ENCODE results near the gene ZBTB32.

Gene ZBTB32

GRCh38 chr19:35730326-35730725, 26.0 kb downstream of the ZBTB32 start:
- Histone ChIP-seq H3K4me1 (ENCODE audit: control insufficient read depth, insufficient read depth, low read length) (no peaks in the 10 kb centered on the region), H3K36me3 (ENCODE audit: control insufficient read depth in 2 of 2, insufficient read depth in 2 of 2, low read length in 2 of 2) (peaks cover 71 to 75% of the 10 kb centered on the region in 2 donors), H3K9ac (ENCODE audit: low read length in 2 of 2) (no peak overlapping the region), H3K9me3 (ENCODE audit: control insufficient read depth in 2 of 2, low read length in 2 of 2) (no peaks in the 10 kb centered on the region), H3K4me3 (ENCODE audit: low read length in 2 of 2) (no peak overlapping the region), H3K27me3 (ENCODE audit: control insufficient read depth in 1 of 2, insufficient read depth in 2 of 2, low read length in 2 of 2) (no peaks in the 10 kb centered on the region), H3K27ac (ENCODE audit: low read length) (no peak overlapping the region)

- Histone ChIP-seq H3K27me3 (ENCODE audit: control insufficient read depth in 1 of 2, insufficient read depth in 2 of 2, low read length in 2 of 2) (no peaks in the 10 kb centered on the region), H3K36me3 (ENCODE audit: control insufficient read depth in 2 of 2, insufficient read depth in 2 of 2, low read length in 2 of 2) (peaks cover 65 to 70% of the 10 kb centered on the region in 2 donors)
Measured at GRCh38 chr19:35731353-35731752, 27.0 kb downstream of the ZBTB32 start.

GRCh38 chr19:35731779-35732405, 27.5 kb downstream of the ZBTB32 start:
- no peaks in the 10 kb centered on the region for H3K4me1 ChIP-seq (ENCODE audit: control insufficient read depth, insufficient read depth, low read length)
- H3K36me3 ChIP-seq (ENCODE audit: control insufficient read depth in 2 of 2, insufficient read depth in 2 of 2, low read length in 2 of 2) = peaks cover 60 to 70% of the 10 kb centered on the region in 2 donors
- no peaks in the 10 kb centered on the region for H3K27me3 ChIP-seq (ENCODE audit: control insufficient read depth in 1 of 2, insufficient read depth in 2 of 2, low read length in 2 of 2)
- H3K4me3 ChIP-seq (ENCODE audit: low read length in 2 of 2) = no peak overlapping the region
- no peak overlapping the region for H3K9ac ChIP-seq (ENCODE audit: low read length in 2 of 2)
- H3K9me3 ChIP-seq (ENCODE audit: control insufficient read depth in 2 of 2, low read length in 2 of 2) = no peaks in the 10 kb centered on the region
- H3K27ac ChIP-seq (ENCODE audit: low read length) = no peak overlapping the region

More at GRCh38 chr19:35731353-35731752, 27.0 kb downstream of the ZBTB32 start:
- Histone ChIP-seq H3K4me1 (ENCODE audit: control insufficient read depth, insufficient read depth, low read length) (no peaks in the 10 kb centered on the region), H3K4me3 (ENCODE audit: low read length in 2 of 2) (no peak overlapping the region), H3K9me3 (ENCODE audit: control insufficient read depth in 2 of 2, low read length in 2 of 2) (no peaks in the 10 kb centered on the region), H3K27ac (ENCODE audit: low read length) (no peak overlapping the region), H3K9ac (ENCODE audit: low read length in 2 of 2) (no peak overlapping the region)

GRCh38 chr19:35732540-35733179, 28.3 kb downstream of the ZBTB32 start:
- Histone ChIP-seq H3K9ac (ENCODE audit: low read length in 2 of 2) (no peak overlapping the region), H3K27ac (ENCODE audit: low read length) (no peak overlapping the region), H3K4me1 (ENCODE audit: control insufficient read depth, insufficient read depth, low read length) (no peaks in the 10 kb centered on the region), H3K4me3 (ENCODE audit: low read length in 2 of 2) (no peak overlapping the region), H3K27me3 (ENCODE audit: control insufficient read depth in 1 of 2, insufficient read depth in 2 of 2, low read length in 2 of 2) (no peaks in the 10 kb centered on the region), H3K9me3 (ENCODE audit: control insufficient read depth in 2 of 2, low read length in 2 of 2) (no peaks in the 10 kb centered on the region), H3K36me3 (ENCODE audit: control insufficient read depth in 2 of 2, insufficient read depth in 2 of 2, low read length in 2 of 2) (peaks cover 53 to 65% of the 10 kb centered on the region in 2 donors)

- Histone ChIP-seq H3K9ac (ENCODE audit: low read length in 2 of 2) (no peak overlapping the region), H3K27me3 (ENCODE audit: control insufficient read depth in 1 of 2, insufficient read depth in 2 of 2, low read length in 2 of 2) (no peaks in the 10 kb centered on the region), H3K36me3 (ENCODE audit: control insufficient read depth in 2 of 2, insufficient read depth in 2 of 2, low read length in 2 of 2) (peaks cover 55 to 66% of the 10 kb centered on the region in 2 donors), H3K9me3 (ENCODE audit: control insufficient read depth in 2 of 2, low read length in 2 of 2) (no peaks in the 10 kb centered on the region), H3K4me1 (ENCODE audit: control insufficient read depth, insufficient read depth, low read length) (no peaks in the 10 kb centered on the region), H3K4me3 (ENCODE audit: low read length in 2 of 2) (no peak overlapping the region), H3K27ac (ENCODE audit: low read length) (no peak overlapping the region)
Measured at GRCh38 chr19:35733180-35734125, 29.1 kb downstream of the ZBTB32 start.

- Histone ChIP-seq H3K9ac (ENCODE audit: low read length in 2 of 2) (no peak overlapping the region), H3K27ac (ENCODE audit: low read length) (no peak overlapping the region)
Measured at GRCh38 chr19:35734273-35734672, 29.9 kb downstream of the ZBTB32 start.

GRCh38 chr19:35734889-35735288, 30.5 kb downstream of the ZBTB32 start:
- H3K36me3 ChIP-seq (ENCODE audit: control insufficient read depth in 2 of 2, insufficient read depth in 2 of 2, low read length in 2 of 2) = peaks cover 47 to 56% of the 10 kb centered on the region in 2 donors

More at GRCh38 chr19:35734273-35734672, 29.9 kb downstream of the ZBTB32 start:
- H3K27me3 ChIP-seq (ENCODE audit: control insufficient read depth in 1 of 2, insufficient read depth in 2 of 2, low read length in 2 of 2) = no peaks in the 10 kb centered on the region
- no peak overlapping the region for H3K4me3 ChIP-seq (ENCODE audit: low read length in 2 of 2)
- peaks cover 52 to 62% of the 10 kb centered on the region in 2 donors for H3K36me3 ChIP-seq (ENCODE audit: control insufficient read depth in 2 of 2, insufficient read depth in 2 of 2, low read length in 2 of 2)
- no peaks in the 10 kb centered on the region for H3K4me1 ChIP-seq (ENCODE audit: control insufficient read depth, insufficient read depth, low read length)
- no peaks in the 10 kb centered on the region for H3K9me3 ChIP-seq (ENCODE audit: control insufficient read depth in 2 of 2, low read length in 2 of 2)

GRCh38 chr19:35736913-35737886, 32.8 kb downstream of the ZBTB32 start:
- no peak overlapping the region for H3K9ac ChIP-seq (ENCODE audit: low read length in 2 of 2)
- H3K27ac ChIP-seq (ENCODE audit: low read length) = no peak overlapping the region
- H3K4me3 ChIP-seq (ENCODE audit: low read length in 2 of 2) = no peak overlapping the region
- H3K36me3 ChIP-seq (ENCODE audit: control insufficient read depth in 2 of 2, insufficient read depth in 2 of 2, low read length in 2 of 2) = peaks cover 30 to 40% of the 10 kb centered on the region in 2 donors
- peaks cover 14% of the 10 kb centered on the region for H3K4me1 ChIP-seq (ENCODE audit: control insufficient read depth, insufficient read depth, low read length)
- no peaks in the 10 kb centered on the region for H3K27me3 ChIP-seq (ENCODE audit: control insufficient read depth in 1 of 2, insufficient read depth in 2 of 2, low read length in 2 of 2)
- H3K9me3 ChIP-seq (ENCODE audit: control insufficient read depth in 2 of 2, low read length in 2 of 2) = no peaks in the 10 kb centered on the region

More at GRCh38 chr19:35734889-35735288, 30.5 kb downstream of the ZBTB32 start:
- H3K9ac ChIP-seq (ENCODE audit: low read length in 2 of 2) = no peak overlapping the region
- H3K9me3 ChIP-seq (ENCODE audit: control insufficient read depth in 2 of 2, low read length in 2 of 2) = no peaks in the 10 kb centered on the region
- H3K27ac ChIP-seq (ENCODE audit: low read length) = no peak overlapping the region
- H3K27me3 ChIP-seq (ENCODE audit: control insufficient read depth in 1 of 2, insufficient read depth in 2 of 2, low read length in 2 of 2) = no peaks in the 10 kb centered on the region
- H3K4me3 ChIP-seq (ENCODE audit: low read length in 2 of 2) = no peak overlapping the region
- H3K4me1 ChIP-seq (ENCODE audit: control insufficient read depth, insufficient read depth, low read length) = peaks cover 4% of the 10 kb centered on the region

- Histone ChIP-seq H3K4me1 (ENCODE audit: control insufficient read depth, insufficient read depth, low read length) (peaks cover 21% of the 10 kb centered on the region), H3K36me3 (ENCODE audit: control insufficient read depth in 2 of 2, insufficient read depth in 2 of 2, low read length in 2 of 2) (peaks cover 35 to 43% of the 10 kb centered on the region in 2 donors), H3K9me3 (ENCODE audit: control insufficient read depth in 2 of 2, low read length in 2 of 2) (no peaks in the 10 kb centered on the region), H3K4me3 (ENCODE audit: low read length in 2 of 2) (no peak overlapping the region), H3K9ac (ENCODE audit: low read length in 2 of 2) (no peak overlapping the region), H3K27me3 (ENCODE audit: control insufficient read depth in 1 of 2, insufficient read depth in 2 of 2, low read length in 2 of 2) (no peaks in the 10 kb centered on the region), H3K27ac (ENCODE audit: low read length) (no peak overlapping the region)
Measured at GRCh38 chr19:35738021-35738886, 33.9 kb downstream of the ZBTB32 start.
